T-helper 22 cell (primary cell): ENCODE data around the gene UBTF.

ENCODE experiments used
- DNase-seq: peaks from one replicate; pipeline ENCODE4 v3.0.0-alpha.2; 2020; ENCODE audit warnings: low read depth

Gene UBTF

DNA sequence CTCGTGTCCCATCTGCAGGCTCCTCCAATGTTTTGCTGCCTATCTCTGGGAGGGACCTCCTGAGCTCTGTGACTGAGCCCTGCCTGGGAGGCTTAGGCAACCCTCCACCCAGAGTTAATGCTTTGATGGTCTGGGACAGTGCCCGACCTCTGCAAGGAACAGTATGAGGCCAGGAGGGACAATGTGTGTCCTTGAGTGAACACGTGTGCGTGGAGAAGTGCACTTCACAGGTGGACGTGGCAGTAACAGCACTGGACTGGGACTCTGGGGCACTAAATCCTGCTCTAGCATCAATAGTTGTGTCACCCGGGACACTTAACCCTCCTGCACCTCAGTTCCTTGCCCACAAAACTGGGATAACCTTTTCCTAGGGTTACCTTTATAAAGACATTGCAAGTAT, 4.6 kb downstream of the UBTF start:
- DNase-seq, result no peak

DNA sequence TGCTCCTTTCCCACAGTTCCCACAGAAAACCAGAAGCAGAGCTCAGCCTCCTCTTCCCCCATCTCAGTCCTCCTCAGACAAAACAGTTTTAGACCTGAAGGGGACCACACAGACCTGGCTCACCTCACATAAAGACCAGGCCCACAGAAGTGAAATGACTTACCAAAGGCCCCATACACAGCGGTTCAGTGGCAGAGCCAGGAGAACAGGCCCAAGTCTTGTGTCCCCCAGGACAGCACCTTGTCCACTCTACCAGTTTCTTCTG, 5.3 kb downstream of the UBTF start:
- no peak for DNase-seq

DNA sequence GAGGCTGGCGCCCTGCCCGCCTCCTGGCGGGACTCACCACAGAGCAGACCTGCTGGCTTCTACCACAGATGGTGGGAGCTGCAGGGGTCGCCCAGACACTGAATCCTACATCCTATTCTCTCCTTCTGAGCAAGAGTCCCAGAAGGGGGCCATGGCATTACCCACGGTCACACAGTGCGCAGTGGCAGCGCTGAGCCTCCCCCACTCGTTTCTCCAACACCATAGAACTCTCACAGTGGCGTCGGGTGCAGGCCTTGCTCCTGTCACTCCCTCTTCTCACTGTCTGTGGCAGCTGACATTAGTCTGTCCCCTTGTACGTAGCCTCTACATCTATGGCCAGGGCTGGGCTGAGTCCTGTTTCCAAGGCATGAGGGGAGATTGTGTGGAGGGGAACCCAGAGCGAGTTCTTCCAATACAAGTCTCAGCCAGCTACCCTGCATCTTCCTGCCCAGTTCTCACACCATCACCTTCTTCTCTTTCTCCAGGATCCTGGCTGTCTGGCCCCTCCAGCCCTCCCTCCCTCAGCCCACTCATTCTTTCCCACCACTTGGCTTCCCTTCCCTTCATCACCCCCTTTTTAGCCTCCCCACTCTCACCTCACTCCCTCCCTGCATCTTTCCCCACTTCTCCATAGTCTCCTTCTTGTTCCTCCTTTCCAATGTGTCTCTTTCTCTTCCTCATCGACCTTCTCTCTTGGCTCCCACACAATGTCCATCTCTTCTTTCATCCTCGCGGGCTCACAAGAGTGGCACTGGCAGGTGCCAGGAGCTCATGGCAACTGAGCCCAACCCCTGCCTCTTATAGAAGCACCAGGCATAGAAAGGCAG, 5.9 kb downstream of the UBTF start:
- DNase-seq, result no peak

DNA sequence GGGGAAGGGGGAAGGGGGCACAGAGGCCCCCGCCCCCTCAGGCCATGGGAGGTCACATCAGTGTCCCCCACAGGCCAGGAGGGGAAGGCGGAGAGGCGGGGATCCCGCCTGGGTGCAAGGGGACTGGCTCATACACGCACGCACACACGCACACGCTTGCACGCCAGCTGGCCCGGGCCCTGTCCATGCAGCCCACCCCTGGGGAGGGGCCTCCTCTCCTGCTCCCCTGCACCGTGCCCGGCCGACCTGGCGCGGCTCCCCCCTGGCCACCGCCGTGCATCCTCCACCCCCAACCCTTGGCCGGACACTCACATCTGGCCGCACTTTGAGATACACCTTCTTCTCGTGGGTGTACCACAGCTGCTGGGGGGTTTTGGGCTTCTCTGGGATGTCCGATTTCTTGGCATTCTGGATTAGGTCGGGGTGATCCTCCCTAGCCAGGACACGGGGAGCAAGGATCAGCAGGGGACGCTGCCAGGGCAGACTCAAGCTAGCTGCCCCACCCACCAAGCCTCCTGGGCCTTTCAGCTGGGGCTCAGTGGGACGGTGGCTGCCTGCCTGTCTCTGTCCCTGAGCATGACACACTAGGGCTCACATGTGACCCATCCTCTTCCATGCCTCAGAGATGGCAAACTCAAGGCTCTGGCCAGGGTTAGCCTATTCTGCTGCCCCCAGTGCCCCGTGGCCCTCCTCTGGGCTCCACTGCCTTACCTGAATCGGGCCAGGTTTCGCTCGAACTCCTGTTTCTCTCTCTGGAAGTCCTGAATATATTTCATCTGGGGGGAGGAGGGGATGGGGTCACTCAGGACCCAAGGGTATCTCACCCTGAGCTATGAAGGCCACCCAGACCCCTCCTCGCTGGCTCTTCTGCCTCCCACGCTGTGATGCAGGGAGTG, 6.7 kb downstream of the UBTF start:
- no peak for DNase-seq

DNA sequence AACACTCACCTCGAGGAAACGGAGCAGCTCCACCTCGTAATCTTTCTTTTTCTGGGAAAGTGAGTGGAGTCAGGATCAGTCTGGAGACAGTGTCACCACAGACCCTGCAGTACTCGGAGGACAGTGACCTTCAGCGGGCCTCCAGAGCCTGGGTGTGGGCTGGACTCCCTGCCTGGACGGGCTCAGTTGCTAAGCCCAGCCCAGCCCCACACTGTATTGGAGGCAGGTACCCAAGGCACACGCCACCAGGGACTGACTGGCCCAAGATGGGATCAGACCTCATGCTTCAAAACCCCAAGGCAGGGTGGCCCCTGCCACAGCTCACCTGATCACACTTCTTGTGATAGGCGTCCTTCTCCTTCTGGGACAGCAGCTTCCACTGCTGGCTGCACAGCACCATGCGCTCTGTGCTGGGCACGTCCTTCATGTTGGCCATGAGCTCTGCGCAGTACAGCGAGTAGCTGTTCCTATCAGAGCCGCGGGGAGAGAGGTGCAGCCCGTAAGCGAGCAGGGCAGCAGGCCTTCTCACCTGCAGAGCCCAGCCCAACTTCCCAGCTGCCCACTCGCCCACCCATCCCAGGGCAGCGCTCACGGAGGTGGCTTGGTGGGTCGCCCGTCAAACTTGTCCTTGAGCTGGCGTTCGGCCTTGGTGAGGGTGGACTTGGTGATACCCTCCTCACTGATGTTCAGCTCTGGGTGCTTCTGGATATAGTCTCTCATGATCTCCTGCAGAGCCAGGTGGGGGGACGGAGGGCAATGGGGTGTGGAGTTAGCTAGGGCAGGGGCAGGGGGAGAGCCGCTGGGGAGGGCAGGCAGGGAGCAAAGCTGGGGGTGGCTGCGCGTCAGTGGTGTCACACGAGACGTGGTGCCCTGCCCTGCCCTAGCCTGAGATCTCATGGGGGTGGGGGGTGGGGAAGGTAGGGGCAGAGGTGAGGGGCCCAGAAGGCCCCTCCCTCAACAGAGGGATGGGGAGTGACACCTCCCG, 7.9 kb downstream of the UBTF start:
- DNase-seq, result no peak

DNA sequence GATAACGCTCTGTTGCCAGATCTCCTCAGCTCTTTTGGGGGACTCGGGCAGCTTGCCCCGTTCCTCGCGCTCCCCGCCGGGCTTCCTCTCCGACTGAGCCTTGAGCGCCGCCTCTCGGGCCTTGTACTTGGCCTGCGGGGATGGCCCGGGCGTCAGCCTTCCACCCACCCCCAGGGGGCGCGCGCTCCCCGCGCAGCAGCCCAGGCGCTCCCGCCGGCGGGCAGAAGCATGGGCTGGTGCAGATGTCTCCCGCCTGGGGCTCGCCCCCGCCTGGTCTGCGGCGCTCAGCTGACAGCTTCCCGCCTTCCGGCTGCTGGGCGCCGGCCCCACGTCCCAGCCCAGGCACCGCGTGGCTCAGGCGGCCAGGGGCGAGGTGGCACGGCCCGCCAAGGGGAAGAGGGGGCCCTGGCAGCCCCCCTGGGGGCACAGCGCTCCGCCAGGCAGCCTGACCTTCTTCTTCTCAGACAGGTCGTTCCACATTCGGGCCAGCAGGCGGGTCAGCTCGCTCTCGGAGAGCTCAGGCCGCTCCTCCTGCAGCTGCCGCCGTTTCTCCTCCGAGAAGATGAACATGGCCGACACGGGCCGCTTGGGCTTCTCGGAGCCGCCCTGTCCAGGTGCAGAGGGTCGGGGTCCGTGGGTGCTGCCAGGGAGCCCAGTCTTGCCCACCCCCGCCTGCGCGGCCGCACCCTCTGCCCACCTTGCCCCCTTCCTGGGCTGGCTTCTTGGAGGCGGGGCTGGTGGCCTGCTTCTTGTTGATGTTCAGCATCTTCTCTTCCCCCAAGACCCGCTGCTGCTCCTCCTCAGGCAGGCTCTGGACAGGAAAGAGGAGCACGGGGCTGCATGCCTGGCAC, 8.9 kb downstream of the UBTF start:
- DNase-seq, result peak; percentile 78

DNA sequence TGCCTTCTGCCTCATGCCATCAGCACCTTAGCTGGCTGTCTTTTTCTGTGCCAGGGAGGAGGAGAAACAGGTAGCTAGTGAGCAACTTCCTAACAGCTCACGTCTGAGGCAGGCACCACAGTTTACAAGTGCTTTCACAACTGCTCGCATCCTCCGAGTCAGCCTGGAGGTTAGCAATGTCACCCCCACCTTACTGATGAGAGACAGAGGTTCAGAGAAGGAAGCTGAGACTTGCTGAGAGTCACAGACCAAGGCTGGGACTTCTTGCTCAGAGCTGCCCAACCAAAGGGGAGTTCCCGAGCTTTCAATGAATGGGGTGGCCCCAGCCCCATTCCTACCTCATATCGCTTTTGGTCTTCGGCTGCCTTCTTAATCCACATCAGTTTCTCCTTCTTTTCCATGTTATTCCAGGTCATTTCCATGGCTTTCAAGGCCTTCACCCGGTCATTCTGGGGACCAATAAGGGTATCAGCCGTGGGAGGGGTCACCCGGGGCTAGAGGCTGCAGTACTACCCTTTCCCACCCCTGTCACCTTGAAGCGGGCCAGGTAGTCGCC, 9.6 kb downstream of the UBTF start:
- no peak for DNase-seq

DNA sequence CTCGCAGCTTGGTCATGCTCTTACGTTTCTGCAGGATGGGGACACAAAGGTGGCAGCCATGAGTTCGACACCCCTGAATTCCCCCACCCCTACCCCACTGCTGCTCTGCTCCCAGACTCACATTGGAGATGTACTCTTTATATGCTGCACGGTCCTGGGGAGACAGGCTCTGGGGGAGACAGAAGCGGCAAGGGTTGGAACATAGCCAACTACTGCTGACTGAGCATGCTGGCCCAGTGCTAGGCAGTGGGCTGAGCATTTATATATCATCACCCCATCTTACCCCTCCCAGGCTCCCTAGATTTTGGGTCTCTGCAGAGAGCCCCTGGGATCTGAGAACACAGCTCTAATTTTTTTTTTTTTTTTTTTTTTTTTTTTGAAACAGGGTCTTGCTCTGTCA, 11.7 kb downstream of the UBTF start:
- DNase-seq, result no peak

DNA sequence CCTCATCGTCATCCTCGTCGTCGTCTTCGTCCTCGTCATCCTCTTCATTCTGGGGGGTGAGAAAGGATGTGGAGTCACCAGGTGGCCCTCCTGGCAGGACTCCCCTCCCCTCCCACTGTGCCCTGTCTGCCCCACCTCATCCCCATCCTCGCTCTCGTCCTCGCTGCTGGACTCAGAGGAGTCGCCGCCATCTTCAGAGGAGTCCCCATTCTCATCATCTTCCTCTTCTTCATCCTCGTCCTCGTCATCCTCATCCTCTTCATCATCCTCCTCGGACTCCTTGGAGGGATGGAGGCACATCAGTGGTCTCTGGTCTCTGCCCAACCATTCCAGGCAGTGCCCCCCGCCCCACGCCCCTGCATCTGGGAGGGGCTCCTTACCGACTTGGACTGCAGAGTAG, 12.2 kb downstream of the UBTF start:
- no peak for DNase-seq

DNA sequence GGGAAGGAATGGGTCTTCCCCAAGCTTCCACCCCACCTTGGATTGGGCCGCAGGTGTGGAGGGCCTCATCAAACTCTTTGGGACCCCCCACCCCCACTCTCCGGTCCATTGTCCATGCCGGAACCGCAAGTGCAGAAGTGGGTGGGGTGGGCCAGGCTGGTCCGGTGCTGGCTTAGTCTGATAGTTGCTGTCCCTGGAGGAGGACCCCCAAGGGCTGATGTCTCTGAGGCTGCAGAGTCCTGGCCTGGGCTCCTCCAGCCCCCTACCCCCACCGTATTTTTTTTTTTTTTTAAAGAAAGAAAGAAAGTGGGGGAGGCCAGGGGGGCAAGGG, 12.7 kb downstream of the UBTF start:
- DNase-seq, result no peak

DNA sequence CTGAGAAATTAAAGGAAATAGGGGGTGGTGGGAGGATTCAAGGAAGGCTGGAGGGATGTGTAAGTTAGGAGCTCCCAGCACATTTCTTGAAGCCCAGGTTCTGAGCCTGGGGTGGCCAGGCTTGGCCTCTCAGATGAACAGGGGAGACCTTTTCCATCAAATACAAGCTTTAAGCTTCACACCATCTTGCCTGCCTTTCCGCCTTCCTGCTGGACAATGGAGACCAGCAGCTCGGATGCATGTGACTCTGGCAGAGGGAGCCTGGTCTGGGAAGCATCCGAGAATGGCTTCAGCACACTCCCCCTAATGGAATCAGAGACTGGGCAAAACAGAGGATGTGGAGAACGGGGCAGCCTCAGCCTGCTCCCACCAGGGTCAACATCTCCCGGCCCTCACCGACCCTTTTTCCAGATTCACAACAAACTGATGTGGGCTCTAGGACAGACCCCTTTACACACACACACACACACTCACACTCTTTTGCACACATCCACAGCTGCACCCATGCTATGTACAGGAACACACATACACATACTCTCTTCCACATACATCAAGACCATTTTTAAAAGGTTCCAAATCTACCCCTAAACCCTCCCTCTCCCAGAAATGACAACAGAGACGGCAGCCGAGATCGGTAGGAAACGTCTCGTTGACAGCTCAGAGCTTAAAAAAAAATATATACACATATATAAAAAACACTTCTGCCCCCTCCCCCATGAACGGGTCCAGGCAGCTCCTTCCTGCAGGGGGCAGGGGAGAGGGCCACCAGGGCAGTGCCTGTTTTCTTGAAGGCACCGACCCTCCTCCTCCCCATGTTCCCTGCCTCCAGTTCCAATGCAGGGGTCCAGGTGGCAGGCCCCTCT, 13.3 kb downstream of the UBTF start:
- DNase-seq, result no peak

DNA sequence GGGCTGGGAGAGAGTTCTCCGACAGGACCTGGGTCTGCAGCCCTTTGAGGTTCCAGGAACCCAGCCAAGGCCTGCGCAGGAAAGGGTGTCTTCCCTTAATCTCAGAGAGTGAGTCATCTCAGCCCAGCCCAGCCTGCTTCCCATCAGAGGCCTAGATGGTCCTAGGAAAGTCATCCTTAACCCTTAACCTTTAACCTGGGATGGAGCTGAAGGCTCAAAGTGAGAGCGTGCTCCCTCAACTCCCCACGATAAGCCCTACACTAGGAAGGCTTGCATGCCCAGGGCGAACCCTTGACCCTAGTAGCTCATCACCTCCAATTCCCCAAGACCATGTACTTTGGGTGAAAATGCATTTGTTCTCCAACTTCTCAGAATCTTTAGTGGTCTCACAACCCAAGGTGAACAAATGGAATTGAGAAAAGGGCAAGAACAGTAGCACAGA, 15.0 kb downstream of the UBTF start:
- DNase-seq, result no peak

DNA sequence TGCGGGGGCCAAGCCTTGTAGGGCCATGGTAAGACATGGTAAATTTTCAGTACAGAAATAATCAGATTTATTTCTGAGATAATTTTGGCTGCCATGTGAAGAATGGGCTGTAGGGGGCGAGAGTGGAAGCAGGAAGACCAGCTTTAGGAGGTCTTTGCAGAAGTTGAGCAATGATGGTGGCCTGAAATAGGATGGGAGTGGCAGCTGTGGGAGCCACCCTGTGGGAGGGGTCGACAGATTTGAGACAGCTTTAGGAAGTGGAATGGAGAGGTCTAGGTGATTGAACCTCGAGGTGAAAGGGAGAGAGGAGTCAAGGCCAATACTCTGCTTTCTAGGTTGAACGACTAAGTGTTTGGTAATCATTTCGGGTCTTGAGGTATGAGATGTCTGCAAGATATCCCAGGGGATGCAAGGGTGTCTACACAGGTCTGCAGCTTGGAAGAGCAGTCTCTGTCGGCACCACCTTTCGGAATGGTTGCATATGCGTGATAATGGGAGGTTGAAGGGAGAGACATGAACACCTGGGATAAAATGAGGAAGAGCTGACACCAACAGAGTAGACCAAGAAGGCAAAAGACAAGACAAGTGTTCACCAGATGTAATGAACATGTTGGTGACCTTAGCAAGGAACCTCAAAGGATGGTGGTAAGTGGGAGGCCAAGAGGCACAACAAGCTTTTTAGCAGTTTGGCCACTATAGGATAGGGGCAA, 15.6 kb downstream of the UBTF start:
- DNase-seq, result no peak

DNA sequence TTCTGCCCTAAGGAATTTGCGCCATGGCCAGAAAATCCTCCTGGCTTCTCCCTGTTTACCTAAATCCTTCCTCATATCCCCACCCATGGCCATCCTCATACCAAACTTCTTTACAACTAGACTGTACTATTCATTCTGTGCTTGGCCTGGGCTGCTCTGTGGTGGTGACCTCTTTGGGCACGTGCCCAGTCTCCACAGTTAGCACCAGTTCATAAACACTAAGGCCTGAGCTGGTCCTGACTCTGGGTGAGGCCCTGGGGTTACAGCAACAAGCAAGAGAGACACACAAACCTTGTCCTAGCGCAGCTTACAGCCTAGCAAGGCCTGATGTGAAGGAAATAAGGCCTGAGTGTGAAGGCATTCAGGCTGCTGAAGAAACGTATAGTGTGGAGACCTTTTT, 16.7 kb downstream of the UBTF start:
- DNase-seq, result no peak

DNA sequence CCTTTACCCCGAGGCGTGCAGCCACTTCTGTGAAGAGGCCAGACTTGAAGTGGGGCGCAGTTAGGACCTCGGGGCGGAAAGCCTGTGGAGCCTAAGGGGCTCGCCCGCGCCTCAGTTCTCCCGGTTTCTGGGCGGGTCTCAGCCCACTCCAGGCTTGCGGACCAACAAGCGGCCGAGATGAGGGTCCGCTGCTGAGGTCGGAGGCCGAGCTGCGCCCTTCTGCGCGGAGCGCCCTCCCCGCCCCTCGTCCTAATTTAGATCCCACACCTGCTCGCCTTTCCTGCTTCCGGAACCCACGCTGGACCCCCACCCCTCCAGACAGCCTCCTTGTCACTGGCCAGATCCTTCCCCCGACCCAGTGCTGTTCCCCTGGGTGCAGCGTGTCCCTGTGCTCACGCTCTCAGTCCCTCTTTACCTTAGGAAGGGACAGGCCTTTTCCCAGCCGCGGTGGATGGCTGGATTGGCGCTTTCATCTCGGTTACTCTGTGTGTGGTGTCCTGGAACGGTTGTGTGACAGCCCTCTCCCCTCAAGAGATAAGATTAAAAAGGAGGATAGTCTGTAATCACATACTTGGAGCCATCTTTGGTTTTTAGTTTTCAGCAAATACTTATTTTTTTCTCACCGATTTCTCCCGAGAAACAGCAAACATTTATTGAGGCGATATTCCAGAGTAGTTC, 18.9 kb downstream of the UBTF start:
- DNase-seq, result no peak

DNA sequence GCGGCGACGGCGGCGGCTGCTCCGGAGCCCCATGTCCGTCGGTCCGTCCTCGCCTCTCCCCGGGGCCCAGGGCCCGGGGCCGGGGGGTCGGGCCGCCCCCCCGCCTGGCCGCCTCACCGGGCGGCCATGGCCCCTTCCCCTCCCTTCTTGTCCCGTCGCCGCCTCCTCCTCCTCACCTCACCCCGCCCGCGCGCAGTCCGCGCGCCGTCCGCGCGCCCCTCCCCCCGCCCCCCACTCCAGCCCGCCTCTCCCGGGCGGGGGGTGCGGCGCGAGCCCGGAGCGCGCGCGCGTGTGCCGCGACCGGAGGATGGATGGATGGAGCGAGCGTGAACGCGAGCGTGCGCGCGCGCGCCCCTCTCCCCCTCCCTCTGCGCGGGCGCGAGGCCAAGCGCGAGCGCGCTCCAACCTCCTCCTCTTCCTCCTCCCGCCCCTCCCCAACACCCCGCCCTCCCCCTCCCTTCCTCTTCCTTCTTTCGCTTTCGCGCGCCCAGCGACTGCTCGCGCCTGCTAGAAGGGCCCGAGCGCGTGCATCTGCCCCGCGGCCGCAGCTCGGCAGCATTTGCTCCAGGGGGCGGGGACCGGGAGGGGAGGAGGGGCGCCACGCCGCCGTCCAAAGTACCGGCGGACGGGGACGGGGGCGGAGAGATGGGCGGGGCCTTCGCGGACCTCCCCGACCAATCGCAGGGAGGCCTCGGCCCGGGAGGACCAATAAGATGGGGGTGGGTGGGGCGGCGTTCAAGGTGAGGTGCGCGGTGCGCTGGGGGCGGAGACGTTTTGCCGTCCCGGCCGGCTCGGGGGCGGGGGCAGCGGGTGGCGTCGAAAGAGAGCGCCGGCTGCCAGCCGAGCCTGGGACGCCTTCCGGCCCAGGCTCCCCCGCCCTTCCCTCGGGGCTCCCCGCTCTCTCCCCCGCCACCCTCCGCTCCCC, 19.7 kb downstream of the UBTF start, which contains the start of gene ATXN7L3:
ATXN7L3 (minus strand) TSS at position 332 of the 925 bp plus-strand sequence. CDS start 1,814 bp downstream, outside the sequence.
- DNase-seq, result peak; percentile 99

DNA sequence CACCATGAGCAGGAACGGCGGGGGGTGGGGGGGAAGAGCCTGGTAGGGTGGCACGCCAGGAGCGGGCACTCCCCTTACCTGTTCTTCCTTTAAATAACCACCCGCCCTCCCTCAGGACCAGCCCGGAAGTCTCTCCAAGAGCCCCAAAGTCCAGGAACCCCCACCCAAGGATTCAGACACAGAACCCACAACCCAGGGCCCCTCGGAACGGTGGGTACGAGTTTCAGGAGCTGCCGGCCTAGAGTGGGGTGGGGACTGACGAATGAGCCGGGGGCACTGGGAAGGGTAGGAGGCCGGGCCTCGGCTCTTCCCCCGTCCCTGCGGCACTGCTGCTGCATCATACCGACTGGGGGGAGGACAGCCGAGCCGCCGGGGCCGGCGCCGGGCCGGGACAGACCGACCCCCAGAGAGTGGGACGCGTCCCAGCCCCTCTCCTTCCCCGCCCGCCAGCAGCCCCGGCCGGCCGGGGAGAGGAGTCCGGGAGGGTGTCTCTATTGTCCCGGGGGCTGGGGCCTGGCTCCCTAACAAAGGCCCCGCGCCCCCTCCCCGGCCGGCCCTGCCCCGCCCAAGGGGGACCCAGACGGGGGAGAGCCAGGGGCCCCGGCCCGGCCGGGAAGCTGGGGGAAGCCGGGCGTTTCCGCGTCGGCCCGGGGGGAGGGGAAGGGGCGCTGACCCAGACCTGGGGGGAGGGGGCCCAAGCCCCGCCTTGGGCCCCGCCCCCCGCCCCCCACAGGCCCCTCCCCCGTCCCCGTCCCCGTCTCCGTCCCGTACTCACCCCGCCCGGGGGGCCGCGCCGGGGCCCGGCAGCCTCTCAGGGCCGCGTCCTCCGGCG, 20.5 kb downstream of the UBTF start:
- DNase-seq, result peak; percentile 40
